T-helper 17 cell (primary cell): ENCODE data around the gene PWWP2A. TPM values are rescaled to one million over a fixed set of nuclear protein-coding genes. Genes with fewer than 3 reads are reported as not detected.
A peak's percentile ranks its signal among the peaks of the same experiment; 100 is the strongest.
"Not testable (repeated sequence)": the region's sequence is repeated elsewhere in the genome, so short reads cannot be mapped to it uniquely, and the experiment has no call there.

ENCODE experiments used
- ATAC-seq: fragments of 150-1000 bp; cut with Tn5 transposase; 2 replicates; pipeline ENCODE4 v1.10.0; 2021; ENCODE audit warnings: mild to moderate bottlenecking, moderate library complexity
- DNase-seq, 3 donors: peaks; one replicate each; pipeline versions ENCODE4 v3.0.0 to v3.0.0-alpha.2; 2020 to 2021
- H3K9me3 ChIP-seq: one replicate; pipeline ENCODE4 v1.7.0; 2013; ENCODE audit warnings: low read length, mild to moderate bottlenecking; ENCODE audit not compliant: control insufficient read depth, poor library complexity, severe bottlenecking
- H3K27ac Mint-ChIP-seq: one replicate; pipeline ENCODE4 v1.8.0; 2022; ENCODE audit warnings: mild to moderate bottlenecking, moderate library complexity, mixed read lengths
- H3K27me3 Mint-ChIP-seq: one replicate; pipeline ENCODE4 v1.8.0; 2022; ENCODE audit warnings: mixed read lengths
- H3K36me3 Mint-ChIP-seq: one replicate; pipeline ENCODE4 v1.8.0; 2022; ENCODE audit warnings: low read depth, mixed read lengths
- H3K4me1 Mint-ChIP-seq: one replicate; pipeline ENCODE4 v1.8.0; 2022; ENCODE audit warnings: mild to moderate bottlenecking, mixed read lengths
- H3K4me3 Mint-ChIP-seq: one replicate; pipeline ENCODE4 v1.8.0; 2022; ENCODE audit warnings: mild to moderate bottlenecking, moderate library complexity, mixed read lengths
- total RNA-seq, 4 donors: library from RNA in 2 of 4; stranded (reverse) in 2 of 4; gene quantifications; one replicate each; pipeline ENCODE4 v1.2.3 and lab custom pipeline; 2022 to 2026

PWWP2A gene
- total RNA-seq, 2 donors from 2014 or later: 18.0 to 22.6 TPM

GRCh38 chr5:160082614-160083500 is 36.4 kb downstream of the PWWP2A start:
- no peak overlapping the region for H3K27ac Mint-ChIP-seq
- H3K9me3 ChIP-seq: no peaks in the 10 kb centered on the region
- H3K27me3 Mint-ChIP-seq: no peaks in the 10 kb centered on the region
- DNase-seq (no peak), ATAC-seq (no peak)
- peaks cover 6% of the 10 kb centered on the region for H3K4me1 Mint-ChIP-seq
- no peak overlapping the region for H3K4me3 Mint-ChIP-seq
- no peaks in the 10 kb centered on the region for H3K36me3 Mint-ChIP-seq

DNA sequence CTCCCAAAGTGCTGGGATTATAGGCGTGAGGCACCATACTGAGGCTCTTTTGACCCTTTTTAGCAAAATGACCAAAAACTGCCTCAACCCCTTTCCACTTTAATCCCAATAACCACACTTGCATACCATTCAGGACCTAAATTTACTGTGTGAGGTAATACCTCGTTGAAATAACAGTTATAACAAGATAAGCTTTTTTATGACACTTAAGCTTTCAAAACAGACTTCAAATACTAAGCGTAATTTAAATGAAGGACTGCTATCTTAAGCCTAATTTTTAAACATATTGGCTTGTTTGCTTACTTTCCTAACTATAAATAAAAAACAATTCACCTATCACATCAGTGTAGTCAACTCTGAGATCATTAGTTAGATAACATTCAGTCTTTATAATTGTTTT is 37.8 kb downstream of the PWWP2A start:
- Mint-ChIP-seq H3K36me3 (no peaks in the 10 kb centered on the region), H3K4me3 (no peak overlapping the region), H3K4me1 (peaks cover 6% of the 10 kb centered on the region), H3K27me3 (no peaks in the 10 kb centered on the region), H3K27ac (no peak overlapping the region)
- H3K9me3 ChIP-seq: no peaks in the 10 kb centered on the region
- ATAC-seq (no peak), DNase-seq (no peak)

DNA sequence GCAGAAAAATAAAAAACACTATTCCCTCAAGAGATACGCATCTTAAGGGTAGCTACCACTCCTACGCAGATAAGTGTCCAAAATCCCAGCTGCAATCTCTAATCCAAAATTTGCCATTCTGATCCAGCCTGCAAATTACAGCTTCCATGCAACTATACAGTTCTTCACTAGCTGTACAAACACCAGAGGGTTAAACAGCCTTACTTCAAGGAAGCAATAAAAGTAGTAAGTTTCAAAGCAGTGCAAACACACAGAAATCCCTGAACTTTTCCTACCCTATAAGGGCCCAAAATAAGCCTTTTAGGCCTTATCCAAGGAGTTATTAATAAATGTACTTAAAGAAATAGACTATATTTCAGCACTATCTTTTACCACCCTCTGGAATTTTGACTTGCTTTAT is 39.5 kb downstream of the PWWP2A start:
- Mint-ChIP-seq H3K4me1 (peaks cover 6% of the 10 kb centered on the region), H3K27ac (no peak overlapping the region), H3K4me3 (no peak overlapping the region), H3K27me3 (no peaks in the 10 kb centered on the region), H3K36me3 (no peaks in the 10 kb centered on the region)
- DNase-seq (no peak), ATAC-seq (no peak)
- no peaks in the 10 kb centered on the region for H3K9me3 ChIP-seq

DNA sequence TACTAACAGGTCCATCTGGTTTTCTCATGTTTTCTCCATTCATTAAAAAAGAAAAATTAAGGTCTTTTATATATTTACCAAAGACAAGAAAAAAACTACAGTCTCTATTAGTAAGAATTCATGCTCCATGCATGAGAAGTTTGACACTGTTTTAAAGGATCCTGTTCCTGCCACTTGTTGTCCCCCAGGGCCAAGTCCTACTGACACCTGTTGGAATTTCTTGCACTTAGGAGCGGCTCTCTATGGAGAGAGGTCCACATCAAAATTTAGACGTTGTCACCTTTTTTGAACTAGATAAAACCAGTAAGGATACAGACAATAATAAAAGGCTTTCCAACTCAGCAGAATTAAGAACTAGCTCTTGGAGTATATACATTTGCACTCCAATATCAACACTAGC is 42.3 kb downstream of the PWWP2A start:
- H3K9me3 ChIP-seq: no peaks in the 10 kb centered on the region
- no peak overlapping the region for H3K27ac Mint-ChIP-seq
- H3K4me1 Mint-ChIP-seq: peaks cover 2% of the 10 kb centered on the region
- DNase-seq (no peak), ATAC-seq (no peak)
- H3K27me3 Mint-ChIP-seq: no peaks in the 10 kb centered on the region
- no peak overlapping the region for H3K4me3 Mint-ChIP-seq
- H3K36me3 Mint-ChIP-seq: no peaks in the 10 kb centered on the region

GRCh38 chr5:160075073-160075472 is 44.2 kb downstream of the PWWP2A start:
- no peaks in the 10 kb centered on the region for H3K27me3 Mint-ChIP-seq
- peaks cover 2% of the 10 kb centered on the region for H3K4me1 Mint-ChIP-seq
- ATAC-seq (no peak), DNase-seq (no peak)
- H3K27ac Mint-ChIP-seq: no peak overlapping the region
- H3K9me3 ChIP-seq: no peaks in the 10 kb centered on the region
- H3K36me3 Mint-ChIP-seq: no peaks in the 10 kb centered on the region
- no peak overlapping the region for H3K4me3 Mint-ChIP-seq

DNA sequence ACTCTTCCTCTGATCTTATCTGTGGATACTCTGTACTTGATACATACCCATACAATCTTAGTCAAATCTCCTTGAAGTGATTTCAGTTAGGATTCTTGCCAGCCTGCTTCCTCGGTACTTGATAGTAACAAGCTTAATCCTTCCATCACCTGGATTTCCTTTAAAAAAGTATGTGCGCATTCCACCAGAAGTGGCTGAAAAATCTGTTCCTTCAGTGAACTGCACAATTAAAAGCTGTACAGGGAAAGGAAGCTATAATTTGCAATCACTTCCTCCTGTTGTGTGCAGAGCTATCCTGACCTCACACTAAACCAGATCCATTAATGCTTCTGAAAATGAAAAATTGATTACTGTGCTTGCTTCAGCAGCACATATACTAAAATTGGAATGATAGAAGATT is 47.3 kb downstream of the PWWP2A start:
- ATAC-seq: no peak
- Mint-ChIP-seq H3K27ac (peak overlapping the region; percentile 53), H3K4me1 (no peaks in the 10 kb centered on the region)

GRCh38 chr5:160071516-160071915 is 47.7 kb downstream of the PWWP2A start:
- DNase-seq: no peak
- ATAC-seq: no peak
- no peaks in the 10 kb centered on the region for H3K36me3 Mint-ChIP-seq
- peak overlapping the region; percentile 53 for H3K27ac Mint-ChIP-seq
- H3K27me3 Mint-ChIP-seq: no peaks in the 10 kb centered on the region
- H3K9me3 ChIP-seq: no peaks in the 10 kb centered on the region
- H3K4me3 Mint-ChIP-seq: no peak overlapping the region
- no peaks in the 10 kb centered on the region for H3K4me1 Mint-ChIP-seq

More for the DNA sequence above, 47.3 kb downstream of the PWWP2A start:
- no peak overlapping the region for H3K4me3 Mint-ChIP-seq
- no peaks in the 10 kb centered on the region for H3K27me3 Mint-ChIP-seq
- no peaks in the 10 kb centered on the region for H3K36me3 Mint-ChIP-seq
- DNase-seq: no peak
- H3K9me3 ChIP-seq: no peaks in the 10 kb centered on the region

- ATAC-seq, H3K9me3 ChIP-seq, H3K27ac Mint-ChIP-seq, H3K27me3 Mint-ChIP-seq, H3K4me3 Mint-ChIP-seq, DNase-seq, H3K4me1 Mint-ChIP-seq, H3K36me3 Mint-ChIP-seq: not testable (repeated sequence)
These were observed 50.1 kb downstream of the PWWP2A start for GRCh38 chr5:160069120-160069519.

GRCh38 chr5:160064995-160065614 is 54.1 kb downstream of the PWWP2A start:
- Mint-ChIP-seq H3K36me3 (peaks cover 5% of the 10 kb centered on the region), H3K27me3 (no peaks in the 10 kb centered on the region), H3K27ac (no peak overlapping the region), H3K4me3 (no peak overlapping the region), H3K4me1 (peaks cover 7% of the 10 kb centered on the region)
- DNase-seq: no peak
- no peaks in the 10 kb centered on the region for H3K9me3 ChIP-seq
- no peak for ATAC-seq

DNA sequence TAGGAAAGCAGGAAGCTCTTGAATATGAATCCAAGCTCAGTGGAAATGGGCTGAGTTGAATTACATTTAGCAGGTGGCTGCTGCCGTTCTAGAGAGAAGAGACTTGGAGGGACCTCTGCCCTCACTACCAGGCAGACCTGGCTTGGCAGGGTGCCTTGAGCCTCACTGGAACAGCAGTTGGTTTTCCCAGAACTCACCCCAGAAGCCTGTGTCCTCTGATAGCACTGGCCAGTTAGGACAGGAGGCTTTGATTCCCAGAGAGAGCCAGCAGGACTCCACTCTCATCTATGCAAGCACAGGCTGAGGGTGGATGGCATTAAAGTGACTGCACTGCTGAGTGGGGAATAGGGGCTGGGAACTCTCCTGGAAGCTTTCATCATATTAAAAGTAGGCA is 54.8 kb downstream of the PWWP2A start:
- peaks cover 7% of the 10 kb centered on the region for H3K4me1 Mint-ChIP-seq
- no peak overlapping the region for H3K27ac Mint-ChIP-seq
- ATAC-seq (no peak), DNase-seq (no peak)
- no peaks in the 10 kb centered on the region for H3K9me3 ChIP-seq
- peaks cover 5% of the 10 kb centered on the region for H3K36me3 Mint-ChIP-seq
- H3K27me3 Mint-ChIP-seq: no peaks in the 10 kb centered on the region
- no peak overlapping the region for H3K4me3 Mint-ChIP-seq

- H3K4me3 Mint-ChIP-seq: peak overlapping the region; percentile 10
- no peaks in the 10 kb centered on the region for H3K9me3 ChIP-seq
- peaks cover 7% of the 10 kb centered on the region for H3K4me1 Mint-ChIP-seq
- no peak for DNase-seq
- H3K27me3 Mint-ChIP-seq: no peaks in the 10 kb centered on the region
- ATAC-seq: no peak
- no peak overlapping the region for H3K27ac Mint-ChIP-seq
- peaks cover 8% of the 10 kb centered on the region for H3K36me3 Mint-ChIP-seq
These were observed 57.5 kb downstream of the PWWP2A start for GRCh38 chr5:160061770-160062169.

DNA sequence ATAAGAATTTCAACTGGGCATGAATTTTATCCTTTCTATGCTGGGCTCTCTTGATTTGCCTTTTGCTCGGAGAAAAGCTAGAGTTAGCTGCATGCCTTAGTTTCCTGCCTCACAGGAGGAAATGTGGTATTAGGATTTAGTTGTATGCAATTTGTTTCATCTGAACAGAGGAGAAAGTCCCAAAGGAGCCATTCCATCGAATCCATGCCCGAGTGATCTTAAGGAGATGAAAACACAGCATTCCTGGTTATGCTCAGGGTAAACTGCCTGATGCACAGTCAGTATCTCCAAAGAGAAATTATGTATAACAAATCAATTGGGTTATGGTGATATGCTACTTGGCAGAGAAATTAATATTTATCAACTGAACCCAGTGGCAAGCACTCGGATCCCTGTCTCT is 59.2 kb downstream of the PWWP2A start:
- Mint-ChIP-seq H3K4me3 (no peak overlapping the region), H3K27ac (no peak overlapping the region), H3K27me3 (no peaks in the 10 kb centered on the region), H3K4me1 (peaks cover 7% of the 10 kb centered on the region), H3K36me3 (peaks cover 8% of the 10 kb centered on the region)
- ATAC-seq (no peak), DNase-seq (no peak)
- no peaks in the 10 kb centered on the region for H3K9me3 ChIP-seq

DNA sequence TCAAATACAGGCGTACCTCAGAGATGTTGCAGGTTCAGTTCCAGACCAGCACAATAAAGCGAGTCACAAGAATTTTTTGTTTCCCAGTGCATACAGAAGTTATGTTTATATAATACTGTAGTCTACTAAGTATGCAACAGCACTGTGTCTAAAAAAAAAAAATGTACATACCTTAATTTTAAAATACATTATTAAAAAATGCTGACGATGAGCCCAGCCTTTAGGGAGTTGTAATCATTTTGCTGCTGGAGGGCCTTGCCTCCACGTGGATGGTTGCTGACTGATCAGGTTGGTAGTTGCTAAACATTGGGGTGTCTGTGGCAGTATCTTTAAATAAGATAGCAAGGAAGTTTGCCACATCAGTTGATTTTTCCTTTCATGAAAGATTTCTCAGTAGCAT is 62.0 kb downstream of the PWWP2A start:
- Mint-ChIP-seq H3K4me1 (peaks cover 7% of the 10 kb centered on the region), H3K4me3 (no peak overlapping the region), H3K27me3 (no peaks in the 10 kb centered on the region), H3K36me3 (peaks cover 8% of the 10 kb centered on the region), H3K27ac (no peak overlapping the region)
- H3K9me3 ChIP-seq: no peaks in the 10 kb centered on the region
- ATAC-seq (no peak), DNase-seq (no peak)

DNA sequence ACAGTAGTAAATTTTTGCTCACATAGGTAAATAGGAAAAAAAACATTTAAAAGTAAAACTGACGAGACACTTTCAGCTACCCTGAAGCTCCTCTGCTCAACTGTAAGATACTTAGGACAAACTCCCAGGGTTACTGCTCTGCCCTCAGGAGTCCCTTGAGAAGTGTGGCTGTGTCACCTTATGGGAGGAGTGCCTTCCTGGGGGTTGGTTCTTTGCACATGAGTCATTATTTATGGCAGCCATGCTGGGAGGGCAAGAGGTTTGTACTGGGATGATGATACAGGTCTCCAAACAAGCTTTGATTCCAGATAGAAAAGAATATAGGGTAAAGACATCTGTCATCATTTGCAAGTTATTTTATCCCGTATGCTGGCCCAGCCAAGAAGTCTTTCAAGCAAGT is 64.4 kb downstream of the PWWP2A start:
- H3K36me3 Mint-ChIP-seq: peaks cover 3% of the 10 kb centered on the region
- no peaks in the 10 kb centered on the region for H3K27me3 Mint-ChIP-seq
- ATAC-seq (no peak), DNase-seq (no peak)
- no peak overlapping the region for H3K27ac Mint-ChIP-seq
- no peaks in the 10 kb centered on the region for H3K4me1 Mint-ChIP-seq
- no peak overlapping the region for H3K4me3 Mint-ChIP-seq
- H3K9me3 ChIP-seq: no peaks in the 10 kb centered on the region
